ENCODE results near the gene ROR2.

- no peak for TF ChIP-seq POLR2AphosphoS5 (IDR thresholded peaks at IDR 0.05; ENCODE audit: low read depth, low read length)
- no peak for TF ChIP-seq TAF1 (IDR thresholded peaks at IDR 0.05; ENCODE audit: low read depth, low read length)
- no peak for TF ChIP-seq POLR2A (IDR thresholded peaks at IDR 0.05; ENCODE audit: low read depth, low read length)
- TF ChIP-seq SPI1 (IDR thresholded peaks at IDR 0.05; ENCODE audit: low read depth, low read length) = no peak
- TF ChIP-seq POU2F2 (IDR thresholded peaks at IDR 0.05; ENCODE audit: low read depth, low read length) = no peak
- no peak for TF ChIP-seq PAX5 (IDR thresholded peaks at IDR 0.05; ENCODE audit: insufficient read depth, low read length, severe bottlenecking)
Measured at GRCh38 chr9:91693226-91693625, 256.8 kb downstream of the ROR2 start.
